Measurements from ENCODE around the gene FGB.
"Not testable (repeated sequence)": the region's sequence is repeated elsewhere in the genome, so short reads cannot be mapped to it uniquely, and the experiment has no call there.

Gene FGB

GRCh38 chr4:154595807-154596206 lies 33.0 kb downstream of the FGB start:
- TF ChIP-seq, protein P1, sequence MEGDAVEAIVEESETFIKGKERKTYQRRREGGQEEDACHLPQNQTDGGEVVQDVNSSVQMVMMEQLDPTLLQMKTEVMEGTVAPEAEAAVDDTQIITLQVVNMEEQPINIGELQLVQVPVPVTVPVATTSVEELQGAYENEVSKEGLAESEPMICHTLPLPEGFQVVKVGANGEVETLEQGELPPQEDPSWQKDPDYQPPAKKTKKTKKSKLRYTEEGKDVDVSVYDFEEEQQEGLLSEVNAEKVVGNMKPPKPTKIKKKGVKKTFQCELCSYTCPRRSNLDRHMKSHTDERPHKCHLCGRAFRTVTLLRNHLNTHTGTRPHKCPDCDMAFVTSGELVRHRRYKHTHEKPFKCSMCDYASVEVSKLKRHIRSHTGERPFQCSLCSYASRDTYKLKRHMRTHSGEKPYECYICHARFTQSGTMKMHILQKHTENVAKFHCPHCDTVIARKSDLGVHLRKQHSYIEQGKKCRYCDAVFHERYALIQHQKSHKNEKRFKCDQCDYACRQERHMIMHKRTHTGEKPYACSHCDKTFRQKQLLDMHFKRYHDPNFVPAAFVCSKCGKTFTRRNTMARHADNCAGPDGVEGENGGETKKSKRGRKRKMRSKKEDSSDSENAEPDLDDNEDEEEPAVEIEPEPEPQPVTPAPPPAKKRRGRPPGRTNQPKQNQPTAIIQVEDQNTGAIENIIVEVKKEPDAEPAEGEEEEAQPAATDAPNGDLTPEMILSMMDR (IDR thresholded peaks at IDR 0.05; ENCODE audit: low read depth, low read length) = no peak

GRCh38 chr4:154597281-154597680 lies 34.5 kb downstream of the FGB start:
- H3K4me3 ChIP-seq (ENCODE audit: low read depth, low read length) = not testable (repeated sequence)

More at GRCh38 chr4:154595807-154596206, 33.0 kb downstream of the FGB start:
- no peak overlapping the region for H3K4me3 ChIP-seq (ENCODE audit: low read depth, low read length)

GRCh38 chr4:154597798-154598774 lies 35.3 kb downstream of the FGB start:
- H3K4me3 ChIP-seq (ENCODE audit: low read depth, low read length) = no peak overlapping the region

GRCh38 chr4:154602404-154603020 lies 39.7 kb downstream of the FGB start:
- TF ChIP-seq, protein P1 (IDR thresholded peaks at IDR 0.05; ENCODE audit: low read depth, low read length) = no peak
- no peak overlapping the region for H3K4me3 ChIP-seq (ENCODE audit: low read depth, low read length)

More at GRCh38 chr4:154597798-154598774, 35.3 kb downstream of the FGB start:
- TF ChIP-seq, protein P1 (IDR thresholded peaks at IDR 0.05; ENCODE audit: low read depth, low read length) = no peak

DNA sequence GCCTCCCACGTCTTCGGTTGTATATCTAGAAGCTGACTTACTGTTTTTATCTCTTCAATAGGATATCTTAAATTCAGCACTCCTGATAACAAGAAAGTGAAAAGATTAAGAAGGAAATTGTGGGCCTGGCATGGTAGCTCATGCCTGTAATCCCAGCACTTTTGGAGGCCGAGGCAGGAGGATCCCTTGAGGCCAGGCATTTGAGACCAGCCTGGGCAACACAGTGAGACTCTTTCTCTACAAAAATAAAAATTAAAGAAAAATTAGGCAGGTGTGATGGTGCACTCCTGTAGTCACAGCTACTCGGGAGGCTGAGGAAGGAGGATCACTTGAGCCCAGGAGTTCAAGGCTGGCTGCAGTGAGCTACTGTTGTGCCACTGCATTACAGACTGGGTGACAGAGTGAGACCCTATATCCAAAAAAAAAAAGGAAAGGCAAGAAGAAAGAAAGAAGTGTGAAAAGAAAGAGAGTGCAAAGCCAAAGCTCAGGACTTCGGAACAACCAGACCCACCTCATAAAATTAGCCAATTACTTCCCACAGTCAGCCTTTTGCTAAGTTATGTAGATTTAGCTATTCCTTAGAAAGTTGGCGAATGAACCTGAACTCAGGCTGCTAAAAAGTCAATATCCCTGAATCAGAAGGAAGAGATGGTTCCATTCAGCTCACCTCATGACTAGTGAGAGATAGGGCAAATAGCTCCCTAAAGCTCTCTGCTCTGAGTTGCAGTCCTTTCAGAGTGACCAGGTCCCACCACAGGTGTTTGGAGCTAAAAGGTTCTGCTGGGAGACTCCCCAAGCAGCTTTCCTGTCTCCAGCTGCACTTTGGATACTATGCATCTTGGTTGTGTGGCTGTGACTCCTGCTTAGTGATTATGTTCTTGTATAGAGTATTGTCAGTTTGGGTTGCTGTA lies 40.5 kb downstream of the FGB start:
- TF ChIP-seq, protein P1 (IDR thresholded peaks at IDR 0.05; ENCODE audit: low read depth, low read length) = no peak
- no peak overlapping the region for H3K4me3 ChIP-seq (ENCODE audit: low read depth, low read length)

DNA sequence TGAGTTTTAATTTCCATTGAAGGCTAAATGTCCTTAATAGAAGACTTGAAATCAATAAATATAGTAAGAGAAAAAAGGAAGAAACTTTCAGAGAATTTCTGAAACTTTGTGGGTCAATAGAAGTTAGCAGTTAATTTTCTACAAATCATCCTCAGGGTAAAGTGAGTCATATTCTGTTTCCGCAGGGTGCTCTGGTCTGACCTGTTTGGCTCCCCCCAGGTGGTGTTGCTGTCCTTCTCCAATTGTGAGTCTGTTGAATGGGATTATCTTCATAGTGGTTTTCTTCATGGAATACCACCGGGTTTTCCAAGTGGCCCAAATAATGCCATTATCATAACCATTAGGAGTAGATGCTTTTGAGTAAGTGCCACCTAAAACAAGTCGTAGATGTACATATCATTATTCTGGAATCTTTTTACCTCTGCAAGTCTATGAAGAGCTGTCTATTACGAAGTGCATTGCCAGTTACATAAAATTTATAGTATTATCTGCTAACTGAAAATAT lies 41.9 kb downstream of the FGB start:
- H3K4me3 ChIP-seq (ENCODE audit: low read depth, low read length) = no peak overlapping the region
- TF ChIP-seq, protein P1 (IDR thresholded peaks at IDR 0.05; ENCODE audit: low read depth, low read length) = no peak

All from WI38 (cell line).